Calu3 (cell line): ENCODE measurements around the gene SMAP1. TPM values are rescaled to one million over a fixed set of nuclear protein-coding genes. Genes with fewer than 3 reads are reported as not detected.

ENCODE experiments used
- BruUV-seq: library from RNA; stranded (reverse); fragments of 400-500 nt; replicated peaks from 2 replicates; lab custom pipeline; 2021; lab: Mats Ljungman, UMichigan
- CTCF ChIA-PET: fragments of 300-600 bp; sonication (Branson Sonifier 250); formaldehyde crosslinking; loops from one replicate; lab custom pipeline; 2022; ENCODE audit warnings: antibody characterized with exemption; lab: Charles Lee
- DNase-seq: peaks from one replicate; pipeline ENCODE4 v3.0.0; 2022
- H3K27ac Mint-ChIP-seq: one replicate; pipeline ENCODE4 v1.8.0; 2022; ENCODE audit warnings: mixed read lengths; ENCODE audit not compliant: unreplicated experiment
- H3K27me3 Mint-ChIP-seq: one replicate; pipeline ENCODE4 v1.8.0; 2022; ENCODE audit warnings: mixed read lengths; ENCODE audit not compliant: unreplicated experiment
- H3K36me3 Mint-ChIP-seq: one replicate; pipeline ENCODE4 v1.8.0; 2022; ENCODE audit warnings: mild to moderate bottlenecking, moderate library complexity, mixed read lengths; ENCODE audit not compliant: insufficient read depth, unreplicated experiment
- H3K4me1 Mint-ChIP-seq: one replicate; pipeline ENCODE4 v1.8.0; 2022; ENCODE audit warnings: mild to moderate bottlenecking, low read depth, mixed read lengths; ENCODE audit not compliant: unreplicated experiment
- H3K4me3 Mint-ChIP-seq: one replicate; pipeline ENCODE4 v1.8.0; 2022; ENCODE audit warnings: mild to moderate bottlenecking, low read depth, moderate library complexity, mixed read lengths; ENCODE audit not compliant: unreplicated experiment
- H3K9me3 Mint-ChIP-seq: one replicate; pipeline ENCODE4 v1.8.0; 2022; ENCODE audit warnings: low read depth, mixed read lengths; ENCODE audit not compliant: unreplicated experiment
- CTCF ChIP-seq: fragments of 200-600 bp; IDR thresholded peaks from one replicate; pipeline ENCODE4 v1.8.0; 2022; ENCODE audit warnings: antibody characterized with exemption; ENCODE audit not compliant: unreplicated experiment
- intact Hi-C: fragments of 100-400 bp; cut with micrococcal nuclease; formaldehyde crosslinking; loops from one replicate; pipeline ENCODE4 v1.10.0; 2022; ENCODE audit not compliant: unreplicated experiment
- total RNA-seq: library from RNA; stranded (reverse); gene quantifications from 2 replicates; pipeline ENCODE4 v1.2.3, GENCODE V29; 2022

SMAP1 gene
- total RNA-seq, 1 experiment from 2014 or later, result 35.7 TPM

GRCh38 chr6:70886071-70886470 lies 218.4 kb downstream of the SMAP1 start:
- Mint-ChIP-seq H3K27ac (no peak overlapping the region), H3K4me1 (no peaks in the 10 kb centered on the region), H3K4me3 (no peak overlapping the region), H3K27me3 (peaks cover 43% of the 10 kb centered on the region), H3K36me3 (no peaks in the 10 kb centered on the region), H3K9me3 (no peaks in the 10 kb centered on the region)
- intact Hi-C loops, result no loop called here
- TF ChIP-seq CTCF, result no peak
- CTCF ChIA-PET, result interaction anchor here (0.6 to 1.4 kb wide), 2 partner anchors 148 to 365 kb away, joined by 3 to 6 read pairs; no protein-coding TSS in a partner anchor
- no TSS peak for BruUV-seq
- no peak for DNase-seq

- Mint-ChIP-seq H3K27ac (no peak overlapping the region), H3K27me3 (peaks cover 37% of the 10 kb centered on the region), H3K9me3 (no peaks in the 10 kb centered on the region), H3K36me3 (no peaks in the 10 kb centered on the region), H3K4me1 (no peaks in the 10 kb centered on the region), H3K4me3 (no peak overlapping the region)
- intact Hi-C loops, result no loop called here
- CTCF ChIA-PET, result no interaction called here
- DNase-seq, result no peak
- no peak for TF ChIP-seq CTCF
- no TSS peak for BruUV-seq
Observed at GRCh38 chr6:70886661-70887060, 219.0 kb downstream of the SMAP1 start.

- no TSS peak for BruUV-seq
- Mint-ChIP-seq H3K27ac (no peak overlapping the region), H3K9me3 (no peaks in the 10 kb centered on the region), H3K36me3 (no peaks in the 10 kb centered on the region), H3K4me1 (no peaks in the 10 kb centered on the region), H3K27me3 (peaks cover 46% of the 10 kb centered on the region), H3K4me3 (no peak overlapping the region)
- CTCF ChIA-PET, result no interaction called here
- TF ChIP-seq CTCF, result no peak
- intact Hi-C loops, result no loop called here
- no peak for DNase-seq
Observed at GRCh38 chr6:70889270-70889669, 221.6 kb downstream of the SMAP1 start.

GRCh38 chr6:70894001-70894400 lies 226.3 kb downstream of the SMAP1 start:
- no TSS peak for BruUV-seq
- Mint-ChIP-seq H3K36me3 (no peaks in the 10 kb centered on the region), H3K4me3 (no peak overlapping the region), H3K27me3 (peaks cover 47% of the 10 kb centered on the region), H3K9me3 (no peaks in the 10 kb centered on the region), H3K27ac (no peak overlapping the region), H3K4me1 (no peaks in the 10 kb centered on the region)
- TF ChIP-seq CTCF, result no peak
- intact Hi-C loops, result no loop called here
- CTCF ChIA-PET, result no interaction called here
- no peak for DNase-seq
